K562 (cell line): ENCODE measurements around the gene POLR3H.

Source experiments
- JUN ChIP-seq, 2 experiments: sonication (generic) in 1 of 2; formaldehyde crosslinking in 1 of 2; IDR thresholded peaks; 2 replicates each; pipeline versions ENCODE4 v1.6.1 to v1.8.0; 2012 to 2022; ENCODE audit warnings: borderline replicate concordance in 2 of 2, mild to moderate bottlenecking in 2 of 2, improper control_type of control experiment in 1 of 2, low read depth in 1 of 2, low read length in 1 of 2, missing genetic modification reagents in 1 of 2
- SAFB ChIP-seq: fragments of 200-400 bp; formaldehyde crosslinking; IDR thresholded peaks from 2 replicates; pipeline ENCODE4 v1.6.1; 2017; ENCODE audit warnings: low read depth, low read length, borderline replicate concordance
- SMAD3 ChIP-seq: fragments of 450-650 bp; formaldehyde crosslinking; conservative IDR thresholded peaks from 2 replicates; pipeline ENCODE4 v1.4.0; 2020; ENCODE audit warnings: mild to moderate bottlenecking
- STAT5B ChIP-seq: fragments of 250-450 bp; sonication (Bioruptor Pico); IDR thresholded peaks from 2 replicates; pipeline ENCODE4 v1.8.0; 2021; ENCODE audit warnings: mild to moderate bottlenecking, inconsistent platforms

- TF ChIP-seq STAT5B (no peak), JUN (IDR thresholded peaks at IDR 0.05; ENCODE audit: borderline replicate concordance, low read depth, low read length) (no peak), JUN (CRISPR knock-in tag; IDR thresholded peaks at IDR 0.05; ENCODE audit: borderline replicate concordance) (no peak), SAFB (no peak), SMAD3 (CRISPR knock-in tag) (no peak)
Measured at GRCh38 chr22:41540006-41540315, 4.3 kb downstream of the POLR3H start.
